A673 (cell line): ENCODE data around the gene NAA30.

ENCODE experiments used
- CTCF ChIP-seq: fragments of 300-800, 200-600 bp; sonication (generic); conservative IDR thresholded peaks from 2 replicates; pipeline ENCODE4 v1.5.1; 2017; ENCODE audit warnings: low read depth, mild to moderate bottlenecking, antibody characterized with exemption, low read length, moderate library complexity, mixed read lengths
- EZH2 ChIP-seq: fragments of 200-600 bp; sonication (generic); IDR thresholded peaks from 2 replicates; pipeline ENCODE4 v1.6.1; 2017; ENCODE audit warnings: borderline replicate concordance, low read depth, mild to moderate bottlenecking, mixed read lengths, antibody characterized with exemption, low read length; ENCODE audit not compliant: poor library complexity, severe bottlenecking

GRCh38 chr14:57403521-57403864 is 13.1 kb downstream of the NAA30 start:
- TF ChIP-seq CTCF = no peak
- TF ChIP-seq EZH2 = no peak
